IPS-NIHi7 (cell line): ENCODE measurements around the gene SULT2B1.

Source experiments
- DNase-seq: peaks from one replicate; pipeline ENCODE4 v3.0.0; 2012; ENCODE audit warnings: mixed read lengths; ENCODE audit errors: extremely low spot score

The SULT2B1 gene

DNA sequence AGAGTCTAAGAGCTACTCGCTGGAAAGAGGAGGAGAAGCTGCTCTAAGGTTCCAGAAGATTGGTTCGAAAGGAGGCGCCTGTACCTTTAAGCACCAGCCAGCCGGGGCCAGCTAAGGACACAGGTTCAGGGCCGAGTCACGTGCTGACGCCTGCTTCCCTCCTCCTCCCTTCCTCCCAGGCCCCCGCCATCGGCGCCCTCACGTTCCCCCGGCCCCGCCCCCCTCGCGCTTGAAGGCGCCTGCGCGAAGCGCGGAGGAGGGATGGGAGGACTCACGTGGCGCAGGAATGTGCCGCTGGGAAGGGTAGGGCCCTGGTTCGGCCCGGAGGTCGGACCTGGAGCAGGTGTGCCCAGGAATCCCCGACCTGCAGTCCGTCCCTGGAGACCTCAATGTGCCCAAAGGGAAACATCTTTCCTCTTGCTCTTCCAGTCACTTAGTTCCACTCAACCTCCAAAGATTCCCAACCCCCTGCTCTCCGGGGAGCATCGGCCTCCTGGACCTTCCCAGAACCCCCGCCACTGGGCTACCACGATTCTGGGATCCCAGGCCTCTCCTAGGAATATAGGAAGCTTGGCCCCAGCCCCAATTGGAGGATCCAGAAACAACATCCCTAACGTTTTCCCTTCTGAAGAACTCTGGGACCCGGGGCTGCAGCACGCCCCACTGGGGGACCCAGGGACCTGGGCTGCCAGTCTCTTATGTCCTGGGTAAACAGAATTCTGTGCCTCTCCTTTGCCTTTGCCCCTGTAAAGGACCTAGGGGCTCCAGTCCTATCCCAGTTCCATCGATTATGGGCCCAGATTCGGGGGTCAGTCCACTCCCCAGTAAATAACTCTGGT is 82.7 kb downstream of the SULT2B1 start:
- DNase-seq: peak; percentile 79

DNA sequence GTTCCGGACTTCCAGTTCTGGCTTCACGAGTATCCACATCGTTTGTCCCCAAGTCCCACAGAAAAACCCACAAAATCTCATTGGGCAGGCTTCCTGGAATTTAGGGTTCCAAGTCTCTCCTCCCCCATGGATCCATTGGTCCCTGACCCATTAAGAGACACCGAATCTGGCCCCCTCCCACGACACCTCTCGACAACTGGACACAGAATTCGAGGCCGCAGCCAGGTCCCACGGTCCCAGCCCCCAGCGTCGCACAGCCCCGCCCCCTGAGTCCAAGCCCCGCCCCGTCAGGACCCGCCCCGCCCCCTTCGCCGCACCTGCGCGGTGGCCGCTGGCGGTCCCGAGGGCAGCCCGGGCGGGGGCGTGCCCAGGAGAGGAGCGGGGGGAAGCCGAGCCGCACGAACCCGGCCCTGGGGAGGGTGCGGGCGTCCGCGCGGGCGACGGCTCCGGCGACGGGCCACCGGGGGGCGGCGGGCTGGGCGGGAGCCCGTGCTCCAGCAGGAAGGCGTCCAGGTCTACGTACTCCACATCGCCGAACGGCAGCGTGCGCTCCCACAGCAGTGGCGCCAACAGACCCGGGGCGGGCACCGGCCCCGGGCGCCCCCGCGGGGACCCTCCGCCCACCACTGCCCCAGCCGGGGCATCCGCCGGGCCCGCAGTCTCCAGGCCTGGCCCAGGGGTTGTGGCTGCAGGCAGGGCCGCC is 83.4 kb downstream of the SULT2B1 start:
- peak; percentile 59 for DNase-seq

DNA sequence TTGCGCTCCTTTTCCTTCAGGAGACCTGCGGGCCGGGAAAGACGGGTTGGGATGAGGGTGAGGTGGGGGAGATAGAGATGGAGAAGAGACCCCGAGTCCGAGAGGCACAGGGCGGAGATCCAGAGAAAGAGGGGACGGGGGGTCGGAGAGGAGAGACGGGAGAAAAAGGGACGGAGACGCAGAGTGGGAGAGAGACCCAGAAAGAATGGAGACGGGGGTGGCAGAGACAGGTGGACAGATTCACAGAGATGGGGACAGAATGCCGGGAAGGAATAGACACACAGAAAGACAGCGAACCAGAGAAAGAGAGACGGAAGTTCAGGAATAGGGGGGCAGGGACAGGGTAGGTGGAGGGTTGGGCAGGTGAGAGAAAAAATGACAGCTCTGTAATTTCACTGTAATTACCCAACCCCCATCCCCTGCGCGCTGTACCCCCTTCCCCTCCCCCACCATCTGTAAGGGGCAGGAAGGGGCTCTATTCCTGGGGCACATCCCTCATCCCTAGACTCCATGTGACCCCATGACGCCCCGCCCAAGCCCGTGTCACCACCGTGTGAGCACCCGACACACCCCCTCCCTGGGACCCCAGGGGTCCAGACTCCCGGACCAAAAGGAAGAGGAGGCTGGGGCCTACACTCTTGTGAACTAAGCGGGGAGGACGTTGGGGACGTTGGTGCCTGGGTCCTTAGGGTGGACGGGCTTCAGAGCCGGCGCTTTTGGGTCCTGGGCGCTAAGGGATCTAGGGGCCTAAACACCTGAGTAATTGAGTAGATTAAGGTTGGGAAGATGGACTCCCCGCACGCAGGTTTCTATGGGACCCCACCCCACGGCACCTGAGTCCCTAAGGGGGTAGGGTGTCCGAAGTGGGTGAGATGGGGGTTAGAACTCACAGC is 84.2 kb downstream of the SULT2B1 start:
- no peak for DNase-seq

DNA sequence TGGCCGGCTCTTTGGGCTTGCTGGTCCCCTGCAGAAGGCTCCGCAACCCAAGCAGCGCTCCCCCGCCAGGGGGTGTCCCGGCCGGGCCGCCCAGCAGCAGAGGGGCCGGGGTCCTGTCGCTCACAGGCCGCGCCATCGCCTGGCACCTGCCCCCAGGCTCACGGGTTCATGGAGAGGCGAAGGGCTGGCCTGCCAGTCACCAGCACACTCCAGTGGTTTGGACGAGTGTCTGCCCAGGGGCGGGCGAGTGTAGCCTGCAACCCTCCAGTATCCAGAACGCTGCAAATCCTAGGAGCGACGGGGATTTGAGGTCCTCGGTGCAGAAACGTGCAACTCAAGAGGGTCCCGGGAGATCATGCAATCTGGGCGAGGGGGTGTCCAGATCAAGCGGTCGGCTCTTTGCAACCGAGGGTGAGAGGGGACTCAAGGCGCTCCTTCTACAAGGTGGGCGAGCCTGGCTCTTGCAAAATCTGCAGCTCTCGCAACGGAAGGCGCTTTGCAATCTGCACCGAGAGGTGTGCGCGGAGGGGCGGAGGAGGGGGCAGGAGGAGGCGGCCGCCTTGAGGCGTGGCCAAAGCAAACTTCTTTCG is 85.0 kb downstream of the SULT2B1 start, which contains the start of gene DBP:
TSS of gene DBP (minus strand) at position 521 of the 590 bp plus-strand sequence. CDS start at position 136, 385 bp downstream.
- no peak for DNase-seq

DNA sequence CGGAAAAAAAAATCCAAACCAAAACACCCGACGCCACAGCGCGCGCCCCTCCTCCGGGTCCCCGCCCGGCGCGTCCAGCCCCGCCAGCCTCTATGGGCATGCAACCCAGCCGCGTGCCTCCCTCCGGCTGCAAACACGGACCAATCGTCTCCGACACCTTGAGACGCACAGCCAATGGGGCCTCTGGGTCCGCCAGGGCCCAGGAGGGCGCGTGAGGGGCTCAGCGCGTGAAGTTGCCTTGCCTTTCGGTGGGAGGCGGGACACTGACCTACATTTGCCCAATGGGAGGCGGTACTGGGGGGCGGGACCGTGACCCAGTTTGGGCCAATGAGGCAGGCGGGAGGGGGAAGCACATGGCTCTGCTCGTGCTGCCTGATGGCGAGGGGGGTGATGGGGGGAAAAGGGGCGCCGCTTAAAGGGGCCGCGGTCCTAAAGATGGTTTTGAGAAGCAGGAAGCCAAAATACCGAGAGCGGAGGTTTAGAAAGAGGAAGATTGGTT is 85.5 kb downstream of the SULT2B1 start:
- peak; percentile 89 for DNase-seq

DNA sequence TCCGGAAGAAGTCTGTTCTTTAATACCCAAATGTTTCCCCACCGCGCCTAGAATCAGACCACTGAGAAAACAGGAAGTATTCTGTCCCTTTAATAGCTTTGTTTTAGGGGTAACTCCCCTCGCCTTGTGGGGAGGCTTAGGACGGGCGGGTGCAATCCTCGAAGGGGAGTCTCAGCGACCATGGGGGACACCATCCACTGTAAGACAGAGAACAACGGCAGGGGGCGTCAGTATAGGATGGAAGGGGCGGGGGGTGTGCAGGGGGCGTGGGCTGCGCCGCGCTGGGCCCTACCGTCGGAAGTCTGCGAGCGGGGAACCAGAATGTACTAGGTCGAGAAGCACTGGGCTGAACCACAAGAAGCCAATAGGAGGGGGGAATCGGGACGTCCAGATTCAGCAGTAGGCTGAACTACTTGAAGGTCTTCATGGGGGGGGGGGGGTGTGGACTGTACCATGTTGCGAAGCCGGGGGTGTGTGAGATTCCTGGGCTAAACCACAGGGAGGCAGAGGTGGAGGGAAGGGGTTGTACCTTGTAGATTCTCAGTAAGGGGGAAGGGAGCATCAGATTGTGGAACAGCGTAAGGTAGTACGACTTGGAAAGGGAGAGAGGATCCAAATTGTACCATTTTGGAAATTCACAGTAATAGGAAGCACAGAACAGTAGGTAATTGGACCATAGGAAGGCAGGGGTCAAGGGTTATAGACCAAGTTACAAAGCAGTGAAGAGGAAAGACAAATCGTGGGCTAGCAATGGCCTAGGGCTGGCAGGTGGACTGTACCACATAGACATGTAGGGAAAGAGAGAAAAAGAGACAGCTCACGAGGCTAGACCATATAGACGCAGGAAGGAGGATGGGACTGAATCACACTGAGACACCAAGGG is 86.2 kb downstream of the SULT2B1 start:
- peak; percentile 69 for DNase-seq

DNA sequence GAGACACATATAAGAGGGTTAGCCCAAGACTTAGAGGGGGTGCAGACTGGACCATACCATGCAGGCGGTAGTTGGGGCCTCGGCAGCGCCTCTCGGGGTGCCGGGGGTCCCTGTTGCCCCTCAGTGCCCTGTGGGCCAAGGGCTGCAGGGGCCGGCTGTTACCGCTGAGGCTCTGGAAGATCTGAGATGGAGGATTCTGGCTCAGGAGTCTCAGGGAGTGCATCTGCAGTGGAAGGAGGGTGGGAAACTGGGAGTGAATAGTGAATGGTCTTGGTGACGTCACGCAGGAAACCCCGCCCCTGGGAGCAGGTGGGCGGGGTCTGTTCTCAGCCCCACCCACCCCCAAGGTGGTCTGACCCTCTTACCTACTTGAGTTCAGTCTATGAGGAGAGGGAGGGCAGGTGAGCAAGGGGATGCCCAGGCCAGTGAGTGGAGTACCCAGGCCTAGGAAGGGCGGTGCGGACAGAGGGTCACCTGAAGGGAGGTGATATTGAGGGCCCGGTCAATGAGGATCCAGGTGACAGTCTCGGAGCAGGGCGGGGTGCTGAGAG is 86.9 kb downstream of the SULT2B1 start:
- peak; percentile 54 for DNase-seq

DNA sequence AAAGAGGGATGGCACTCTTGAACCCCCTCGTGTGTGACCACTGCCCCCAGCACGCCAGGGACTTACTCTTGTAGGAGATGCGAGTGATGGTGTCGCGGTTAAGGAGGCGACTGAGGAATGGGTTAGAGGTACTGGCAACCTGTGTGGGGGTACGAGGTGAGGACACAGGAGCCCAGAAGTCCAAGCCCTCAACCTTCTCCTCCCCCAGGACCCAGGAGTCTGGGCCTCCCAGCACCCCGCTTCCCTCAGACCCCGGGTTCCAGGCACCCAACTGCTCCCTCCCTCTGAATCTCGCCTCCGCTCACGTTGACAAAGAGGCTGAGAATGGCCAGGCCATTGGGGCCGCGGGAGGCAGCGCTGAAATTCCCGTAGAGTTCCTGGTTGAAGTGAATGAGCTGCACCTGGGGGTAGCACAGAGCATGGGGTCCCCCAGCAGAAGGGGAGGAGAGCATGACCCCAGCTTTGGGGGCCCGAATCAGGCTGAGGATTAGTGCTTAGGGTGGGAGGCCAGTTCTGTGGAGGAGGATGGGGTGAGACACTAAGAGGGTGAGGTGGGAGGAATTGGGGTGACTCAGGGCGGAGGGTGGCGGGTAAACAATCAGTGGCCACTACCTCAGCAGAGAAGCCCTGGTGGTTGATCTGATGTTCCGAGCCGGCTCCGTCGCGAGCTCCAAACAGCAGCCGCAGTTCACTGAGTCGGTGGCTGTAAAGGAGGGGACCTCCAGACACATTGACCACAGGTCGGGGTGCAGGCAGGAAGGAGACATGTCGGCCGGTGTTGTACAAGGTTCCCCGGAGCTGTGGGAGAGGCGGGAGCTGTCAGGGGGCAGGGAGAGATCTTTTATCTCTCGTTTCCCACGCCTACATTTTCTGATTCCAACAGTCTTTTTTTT is 87.8 kb downstream of the SULT2B1 start:
- no peak for DNase-seq

DNA sequence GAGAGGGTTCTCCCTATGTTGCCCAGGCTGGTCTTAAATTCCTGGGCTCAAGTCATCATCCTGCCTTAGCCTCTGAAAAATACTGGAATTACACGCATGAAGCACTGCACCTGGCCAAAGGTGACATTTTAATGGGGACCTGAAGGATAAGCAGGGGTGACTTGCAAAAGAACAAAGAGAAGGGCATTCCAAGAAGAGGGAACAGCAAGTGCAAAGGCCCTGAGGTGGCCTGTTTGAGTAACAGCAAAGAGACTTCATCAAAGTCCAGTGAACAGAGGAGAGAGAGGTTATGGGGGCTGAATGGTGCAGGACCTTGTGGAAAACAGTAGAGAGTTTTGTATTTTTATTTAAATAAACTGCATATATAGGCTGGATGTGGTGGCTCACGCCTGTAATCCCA is 89.9 kb downstream of the SULT2B1 start:
- no peak for DNase-seq

DNA sequence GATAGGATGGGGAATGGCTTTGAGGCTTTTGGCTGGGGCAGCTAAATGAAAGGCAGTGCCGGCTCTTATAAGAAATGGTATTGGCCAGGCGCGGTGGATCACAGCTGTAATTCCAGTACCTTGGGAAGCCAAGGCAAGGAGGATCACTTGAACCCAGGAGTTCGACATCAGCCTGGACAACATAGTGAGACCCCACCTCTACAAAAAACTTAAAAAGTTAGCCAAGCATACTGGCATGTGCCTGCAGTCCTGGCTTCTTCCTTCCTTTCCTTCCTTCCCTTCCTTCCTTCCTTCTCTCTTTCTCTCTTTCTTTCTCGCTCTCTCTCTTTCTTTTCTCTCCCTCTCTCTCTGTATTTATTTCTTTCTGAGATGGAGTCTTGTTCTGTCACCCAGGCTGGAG is 90.9 kb downstream of the SULT2B1 start:
- DNase-seq: no peak

DNA sequence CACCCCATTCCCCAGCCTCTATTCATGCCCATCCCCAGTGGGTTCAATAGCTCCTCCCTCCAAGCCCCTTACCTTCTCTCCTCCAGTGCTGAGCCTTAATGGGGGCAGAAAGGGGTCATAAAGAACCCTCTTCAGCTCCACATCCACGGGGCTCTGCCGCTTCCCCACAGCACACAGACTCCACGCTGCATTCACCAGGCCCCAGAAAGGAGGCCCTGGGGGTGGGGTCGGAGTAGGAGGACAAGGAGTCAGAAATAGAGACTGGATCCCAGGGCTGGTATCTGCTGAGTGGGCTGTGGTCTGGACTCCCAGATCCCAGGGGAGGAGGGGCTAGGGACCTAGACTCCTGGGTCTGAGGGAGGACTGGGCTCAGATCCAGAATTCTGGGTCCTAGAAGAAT is 92.4 kb downstream of the SULT2B1 start:
- no peak for DNase-seq

DNA sequence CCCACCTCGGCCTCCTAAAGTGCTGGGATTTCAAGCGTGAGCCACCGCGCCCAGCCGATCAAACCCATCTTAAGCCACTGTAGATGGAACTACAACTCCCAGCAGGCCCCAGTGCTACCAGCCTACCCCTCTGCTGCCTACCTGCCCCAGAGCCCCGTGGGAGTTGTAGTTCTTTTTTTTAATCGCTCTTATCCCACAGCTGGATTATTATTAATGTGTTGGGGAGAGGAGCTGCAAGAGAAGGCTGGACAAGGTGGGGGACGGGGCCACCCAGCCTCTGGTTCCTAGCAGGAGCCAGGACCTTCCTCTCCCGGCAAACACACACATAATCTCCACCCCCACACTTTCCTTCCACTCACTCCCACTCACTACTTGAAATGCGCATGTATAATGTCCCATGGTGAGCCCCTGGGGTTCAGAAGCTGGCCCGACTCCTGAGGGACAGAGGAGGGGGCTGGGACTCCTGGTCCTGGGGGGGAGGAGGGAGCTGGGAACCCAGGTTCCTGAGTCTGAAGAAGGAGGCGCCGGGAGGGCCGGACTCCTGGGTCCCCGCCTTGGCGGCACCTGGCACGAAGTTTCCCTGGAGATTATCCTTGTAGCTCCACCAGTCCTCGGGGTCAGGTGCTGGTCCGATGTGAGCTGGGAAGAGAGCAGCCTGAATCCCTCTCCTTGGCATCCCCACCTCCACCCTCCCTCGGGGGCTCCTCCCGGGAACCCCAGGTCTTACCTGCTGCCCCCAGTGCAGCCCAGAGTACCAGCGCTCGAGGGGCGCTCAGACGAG is 93.1 kb downstream of the SULT2B1 start:
- DNase-seq: peak; percentile 62

DNA sequence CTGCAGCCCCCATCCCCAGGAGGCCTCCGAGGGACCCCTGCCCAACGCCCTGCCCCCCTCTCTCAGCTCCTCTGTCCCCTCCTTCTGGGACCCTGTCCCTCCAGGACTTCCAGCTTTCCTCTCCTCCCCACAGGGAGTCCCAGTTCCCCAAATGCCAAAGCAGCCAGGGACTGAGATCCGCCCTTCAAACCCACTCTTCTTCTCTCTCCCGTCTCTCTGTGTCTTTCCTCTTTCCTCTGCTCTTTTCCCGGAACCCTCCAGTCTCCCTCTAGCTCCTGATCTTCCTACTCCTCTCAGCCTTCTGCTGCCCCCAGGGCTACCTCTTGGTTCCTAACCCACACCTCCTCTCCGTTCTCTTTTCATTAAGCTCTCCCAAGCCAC is 93.6 kb downstream of the SULT2B1 start:
- DNase-seq: no peak

DNA sequence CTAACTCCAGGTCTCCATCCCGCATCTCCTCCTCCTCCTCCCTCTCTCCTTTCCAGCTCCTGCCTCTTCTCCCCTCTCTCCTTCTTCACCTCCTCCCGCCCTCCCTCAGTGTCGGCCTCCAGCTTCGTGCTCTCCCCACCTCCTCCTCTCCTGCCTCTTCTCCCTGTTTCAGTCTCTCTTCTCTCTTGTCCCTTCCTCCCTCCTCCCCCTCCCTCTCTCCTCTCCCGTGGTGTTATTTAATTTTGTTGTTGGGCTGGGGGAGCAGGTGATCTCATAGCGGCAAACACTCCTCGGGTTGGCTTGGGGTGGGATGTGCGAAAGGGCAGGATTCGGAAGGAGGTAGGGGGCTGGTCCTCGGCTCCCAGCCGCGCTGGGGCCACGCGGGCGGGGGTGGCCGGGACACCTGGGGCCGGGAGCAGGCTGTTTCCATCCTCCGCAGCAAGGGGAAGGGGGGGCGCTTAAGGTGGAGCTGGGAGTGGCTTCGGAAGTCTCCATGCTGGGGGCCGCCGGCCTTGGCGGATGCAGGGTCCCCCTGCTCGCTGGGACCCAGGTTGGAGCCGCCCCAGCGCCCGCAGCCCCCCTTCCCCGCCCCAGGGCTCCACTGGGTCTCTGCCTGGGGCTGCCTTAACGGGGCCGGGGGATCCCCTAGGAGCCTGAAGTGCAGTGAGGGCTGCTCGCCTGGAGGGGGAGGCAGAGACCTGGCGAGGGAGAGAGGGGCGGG is 94.2 kb downstream of the SULT2B1 start, which contains the start of gene CA11:
TSS of gene CA11 (minus strand) at position 187 of the 721 bp plus-strand sequence. CDS start 555 bp downstream, outside the sequence.
- DNase-seq: peak; percentile 93

DNA sequence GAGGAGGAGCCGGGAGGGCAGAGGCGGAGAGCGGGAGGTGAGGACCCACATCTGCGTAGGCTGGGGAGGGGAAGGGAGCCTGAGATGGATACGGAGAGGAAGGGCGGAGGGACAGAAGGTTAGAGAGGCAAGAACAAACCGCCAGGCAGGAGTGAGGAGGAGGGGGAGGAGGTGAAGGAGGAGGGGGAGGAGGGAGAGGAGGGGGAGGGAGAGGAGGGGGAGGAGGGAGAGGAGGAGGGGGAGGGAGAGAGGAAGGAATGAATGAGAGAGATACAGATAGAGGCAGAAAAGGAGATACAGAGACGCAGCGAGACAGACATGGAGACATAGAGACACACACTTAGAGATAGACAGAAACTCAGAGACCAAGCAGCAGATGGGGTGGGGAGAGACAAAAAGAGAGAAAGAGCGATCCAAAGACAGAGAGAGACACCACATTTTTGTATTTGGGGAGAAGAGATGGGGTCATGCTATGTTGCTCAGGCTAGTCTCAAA is 94.8 kb downstream of the SULT2B1 start:
- DNase-seq: no peak

DNA sequence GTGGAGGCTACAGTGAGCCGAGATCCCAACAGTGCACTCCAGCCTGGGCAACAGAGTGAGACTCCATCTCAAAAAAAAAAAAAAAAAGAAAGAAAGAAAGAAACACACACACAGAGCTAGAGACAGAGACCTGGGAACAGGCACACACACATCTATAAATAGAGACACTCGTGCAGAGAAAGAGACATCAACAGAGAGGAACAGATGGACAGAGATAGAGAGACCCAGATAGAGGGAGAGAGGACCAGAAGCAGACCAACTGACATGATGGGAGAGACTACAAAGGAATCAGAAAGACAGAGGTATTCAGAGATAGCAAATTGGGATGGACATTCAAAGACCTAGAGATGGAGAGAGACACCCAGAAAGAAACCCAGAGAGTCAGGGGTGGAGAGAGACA is 96.2 kb downstream of the SULT2B1 start:
- no peak for DNase-seq
